K562 (cell line): ENCODE data around the gene HOXA1.

ENCODE experiments used
- PATZ1 ChIP-seq: fragments of 250-450 bp; sonication (Bioruptor Pico); IDR thresholded peaks from 2 replicates; pipeline ENCODE4 v1.5.0; 2020; ENCODE audit warnings: mild to moderate bottlenecking, borderline replicate concordance
- ZNF354B ChIP-seq: fragments of 250-450 bp; sonication (Bioruptor Pico); IDR thresholded peaks from 2 replicates; pipeline ENCODE4 v1.4.0; 2020

GRCh38 chr7:27141923-27142579, 46.3 kb upstream of the HOXA1 start:
- TF ChIP-seq PATZ1 (no peak), ZNF354B (CRISPR knock-in tag) (no peak)
